Measurements from ENCODE around the gene HS3ST3A1.

Gene HS3ST3A1

GRCh38 chr17:13597723-13598347, 3.9 kb downstream of the HS3ST3A1 start:
- DNase-seq: peak; percentile 39 to 57 (median 57)

GRCh38 chr17:13596241-13596923, 5.3 kb downstream of the HS3ST3A1 start:
- no peak for DNase-seq

GRCh38 chr17:13595599-13595899, 6.2 kb downstream of the HS3ST3A1 start:
- no peak for DNase-seq

- peak; percentile 83 to 90 (median 89) for DNase-seq
These were observed 6.7 kb downstream of the HS3ST3A1 start for GRCh38 chr17:13594762-13595598.

- no peak for DNase-seq
These were observed 7.4 kb downstream of the HS3ST3A1 start for GRCh38 chr17:13594310-13594709.

GRCh38 chr17:13593757-13594156, 8.0 kb downstream of the HS3ST3A1 start:
- no peak for DNase-seq

- DNase-seq: no peak
These were observed 8.5 kb downstream of the HS3ST3A1 start for GRCh38 chr17:13593021-13593751.

GRCh38 chr17:13592427-13592826, 9.3 kb downstream of the HS3ST3A1 start:
- no peak for DNase-seq

- no peak for DNase-seq
These were observed 11.3 kb downstream of the HS3ST3A1 start for GRCh38 chr17:13590441-13590840.

- DNase-seq: no peak
These were observed 12.1 kb downstream of the HS3ST3A1 start for GRCh38 chr17:13589658-13590057.

- no peak for DNase-seq
These were observed 14.0 kb downstream of the HS3ST3A1 start for GRCh38 chr17:13587487-13588338.

- DNase-seq: no peak
These were observed 17.0 kb downstream of the HS3ST3A1 start for GRCh38 chr17:13584701-13585080.

- no peak for DNase-seq
These were observed 17.6 kb downstream of the HS3ST3A1 start for GRCh38 chr17:13583996-13584700.

GRCh38 chr17:13582776-13583547, 18.8 kb downstream of the HS3ST3A1 start:
- no peak for DNase-seq

- DNase-seq: no peak
These were observed 19.8 kb downstream of the HS3ST3A1 start for GRCh38 chr17:13581925-13582324.

GRCh38 chr17:13580790-13581189, 20.9 kb downstream of the HS3ST3A1 start:
- no peak for DNase-seq

- DNase-seq: no peak
These were observed 24.8 kb downstream of the HS3ST3A1 start for GRCh38 chr17:13576661-13577526.

GRCh38 chr17:13575922-13576419, 25.8 kb downstream of the HS3ST3A1 start:
- DNase-seq: no peak

- DNase-seq: no peak
These were observed 26.3 kb downstream of the HS3ST3A1 start for GRCh38 chr17:13575466-13575865.

- DNase-seq: no peak
These were observed 29.1 kb downstream of the HS3ST3A1 start for GRCh38 chr17:13572581-13572980.

All from suppressor macrophage treated with lipopolysaccharide for 1 hour (primary cell).